HG03439 (cell line): Measurements from ENCODE around the gene SV2B.

ENCODE experiments used
- ATAC-seq: cut with Tn5 transposase; IDR thresholded peaks from one replicate; pipeline ENCODE4 v1.9.1; 2021; ENCODE audit warnings: mild to moderate bottlenecking, moderate library complexity; ENCODE audit not compliant: unreplicated experiment

SV2B gene

GRCh38 chr15:91225741-91226140 lies 125.7 kb downstream of the SV2B start:
- no peak for ATAC-seq

GRCh38 chr15:91227117-91227516 lies 127.1 kb downstream of the SV2B start:
- ATAC-seq, result no peak

- ATAC-seq, result no peak
These were observed 127.7 kb downstream of the SV2B start for GRCh38 chr15:91227766-91228165.

GRCh38 chr15:91228383-91228782 lies 128.3 kb downstream of the SV2B start:
- no peak for ATAC-seq

- ATAC-seq, result no peak
These were observed 128.8 kb downstream of the SV2B start for GRCh38 chr15:91228890-91229289.

- ATAC-seq, result no peak
These were observed 131.6 kb downstream of the SV2B start for GRCh38 chr15:91231703-91232102.

- no peak for ATAC-seq
These were observed 134.7 kb downstream of the SV2B start for GRCh38 chr15:91234759-91235158.

GRCh38 chr15:91235376-91235775 lies 135.3 kb downstream of the SV2B start:
- no peak for ATAC-seq

- no peak for ATAC-seq
These were observed 137.4 kb downstream of the SV2B start for GRCh38 chr15:91237445-91237844.

- no peak for ATAC-seq
These were observed 138.8 kb downstream of the SV2B start for GRCh38 chr15:91238644-91239425.

GRCh38 chr15:91243826-91244225 lies 143.8 kb downstream of the SV2B start:
- no peak for ATAC-seq

- ATAC-seq, result no peak
These were observed 144.9 kb downstream of the SV2B start for GRCh38 chr15:91244919-91245318.

GRCh38 chr15:91246998-91247397 lies 146.9 kb downstream of the SV2B start:
- ATAC-seq, result no peak

GRCh38 chr15:91249591-91249990 lies 149.5 kb downstream of the SV2B start:
- no peak for ATAC-seq

GRCh38 chr15:91252322-91252721 lies 152.3 kb downstream of the SV2B start:
- ATAC-seq, result no peak

GRCh38 chr15:91252756-91253155 lies 152.7 kb downstream of the SV2B start:
- ATAC-seq, result no peak

GRCh38 chr15:91253605-91254004 lies 153.5 kb downstream of the SV2B start:
- ATAC-seq, result no peak

GRCh38 chr15:91254766-91255165 lies 154.7 kb downstream of the SV2B start:
- no peak for ATAC-seq

- no peak for ATAC-seq
These were observed 155.7 kb downstream of the SV2B start for GRCh38 chr15:91255670-91256192.

- no peak for ATAC-seq
These were observed 157.8 kb downstream of the SV2B start for GRCh38 chr15:91257746-91258414.

- ATAC-seq, result no peak
These were observed 158.3 kb downstream of the SV2B start for GRCh38 chr15:91258415-91258759.

GRCh38 chr15:91259077-91259476 lies 159.0 kb downstream of the SV2B start:
- no peak for ATAC-seq
